K562 (cell line): ENCODE measurements around the gene PPM1E. TPM values are rescaled to one million over a fixed set of nuclear protein-coding genes. Genes with fewer than 3 reads are reported as not detected.

ENCODE experiments used
- ATAC-seq: fragments of 200-7000 bp; cut with Tn5 transposase; 3 replicates; pipeline ENCODE4 v1.9.1; 2020; ENCODE audit warnings: moderate library complexity
- BruUV-seq: library from RNA; stranded (reverse); fragments of 400-500 nt; replicated peaks from 2 replicates; lab custom pipeline; 2021; lab: Mats Ljungman, UMichigan
- CTCF ChIA-PET: fragments of 300-600 bp; formaldehyde crosslinking; extraction: SDS; loops from one replicate; lab custom pipeline; 2021; ENCODE audit warnings: low intra/inter-chr PET ratio; lab: Yijun Ruan, JAX
- POLR2A ChIA-PET: fragments of 300-600, 350-650 bp; sonication (Branson Sonifier 250); formaldehyde crosslinking; extraction: SDS; loops from one replicate; lab custom pipeline; 2021; ENCODE audit warnings: antibody characterized with exemption, inconsistent platforms; lab: Yijun Ruan, JAX
- DNase-seq, 4 experiments: peaks; one replicate each; pipeline versions ENCODE4 v3.0.0 to v3.0.0-alpha.2; 2011 to 2018; ENCODE audit warnings: low spot score in 3 of 4, mixed read lengths in 3 of 4; ENCODE audit errors: extremely low read depth in 1 of 4
- FAIRE-seq: peaks from 2 replicates; lab custom pipeline; 2011; peaks lifted over from hg19 to GRCh38; lab: Jason Lieb, UNC
- H2AFZ ChIP-seq: 2 replicates; pipeline ENCODE4 v1.6.0; 2011; ENCODE audit warnings: low read depth, low read length, control low read depth, inconsistent platforms
- H3K27ac ChIP-seq: fragments of 200-600 bp; 3 replicates; pipeline ENCODE4 v1.8.0; 2011; ENCODE audit warnings: low read depth, mild to moderate bottlenecking, control low read depth, inconsistent platforms, low read length, moderate library complexity, mixed read lengths; ENCODE audit errors: extremely low read depth
- H3K27me3 ChIP-seq, 2 experiments: fragments of 300-600 bp in 1 of 2; 2 replicates in 1 of 2; 3 replicates in 1 of 2; pipeline versions ENCODE4 v1.6.0 to v1.8.0; 2011; ENCODE audit warnings: inconsistent platforms in 2 of 2, low read length in 2 of 2, mild to moderate bottlenecking in 1 of 2, mixed read lengths in 1 of 2, moderate library complexity in 1 of 2; ENCODE audit not compliant: control insufficient read depth in 2 of 2, insufficient read depth in 2 of 2
- H3K36me3 ChIP-seq: fragments of 300-600 bp; 3 replicates; pipeline ENCODE4 v1.8.0; 2011; ENCODE audit warnings: mild to moderate bottlenecking, low read length, inconsistent platforms; ENCODE audit not compliant: control insufficient read depth, insufficient read depth
- H3K4me1 ChIP-seq, 2 experiments: fragments of 200-600 bp in 1 of 2; replicated peaks in 1 of 2; 2 replicates in 1 of 2; 3 replicates in 1 of 2; pipeline versions ENCODE4 v1.5.1 to v1.8.0; 2011; ENCODE audit warnings: inconsistent platforms in 2 of 2, low read length in 2 of 2, mild to moderate bottlenecking in 1 of 2, mixed read lengths in 1 of 2, moderate library complexity in 1 of 2; ENCODE audit not compliant: control insufficient read depth in 2 of 2, insufficient read depth in 2 of 2
- H3K4me2 ChIP-seq: 2 replicates; pipeline ENCODE4 v1.6.1; 2011; ENCODE audit warnings: low read length, control low read depth, inconsistent platforms, mixed read lengths; ENCODE audit not compliant: insufficient read depth
- H3K4me3 ChIP-seq: fragments of 200-600 bp; sonication (generic), shearing (Covaris generic); 2 replicates; pipeline ENCODE4 v1.5.1; 2016; ENCODE audit warnings: control low read depth, inconsistent platforms
- H3K79me2 ChIP-seq: fragments of 200-600 bp; 3 replicates; pipeline ENCODE4 v1.8.0; 2011; ENCODE audit warnings: low read length, inconsistent platforms; ENCODE audit not compliant: control insufficient read depth, insufficient read depth
- H3K9ac ChIP-seq, 2 experiments: 2 replicates each; pipeline versions ENCODE4 v1.6.0 to v1.6.1; 2011; ENCODE audit warnings: low read depth in 2 of 2, low read length in 2 of 2, control low read depth in 1 of 2, inconsistent platforms in 1 of 2, mild to moderate bottlenecking in 1 of 2, mixed read lengths in 1 of 2; ENCODE audit not compliant: insufficient read depth in 1 of 2
- H3K9me1 ChIP-seq: one replicate; pipeline ENCODE4 v1.6.0; 2011; ENCODE audit warnings: inconsistent platforms, mild to moderate bottlenecking, low read length, moderate library complexity; ENCODE audit not compliant: control insufficient read depth, insufficient read depth
- H3K9me3 ChIP-seq: replicated peaks from 2 replicates; pipeline ENCODE4 v1.5.1; 2011; ENCODE audit warnings: low read depth, low read length, inconsistent platforms; ENCODE audit not compliant: control insufficient read depth, insufficient read depth
- H4K20me1 ChIP-seq: replicated peaks from 2 replicates; pipeline ENCODE4 v1.6.1; 2011; ENCODE audit warnings: low read length, inconsistent platforms, mixed read lengths; ENCODE audit not compliant: control insufficient read depth, insufficient read depth
- BRF1 ChIP-seq: IDR thresholded peaks from 3 replicates; pipeline ENCODE4 v1.6.1; 2011; ENCODE audit warnings: borderline replicate concordance, mild to moderate bottlenecking; ENCODE audit not compliant: insufficient read length; ENCODE audit errors: extremely low read depth
- ILF3 ChIP-seq: fragments of 450-650 bp; IDR thresholded peaks from 2 replicates; pipeline ENCODE4 v1.6.1; 2018; ENCODE audit warnings: antibody characterized with exemption, mild to moderate bottlenecking, moderate library complexity, borderline replicate concordance
- PCBP2 ChIP-seq: fragments of 200-400 bp; formaldehyde crosslinking; IDR thresholded peaks from 2 replicates; pipeline ENCODE4 v1.6.1; 2018; ENCODE audit warnings: low read length, low read depth, mild to moderate bottlenecking, moderate library complexity; ENCODE audit not compliant: poor library complexity, severe bottlenecking
- TEAD4 ChIP-seq, 2 experiments: sonication (generic) in 1 of 2; formaldehyde crosslinking in 1 of 2; IDR thresholded peaks; 2 replicates each; pipeline versions ENCODE4 v1.6.1 to v1.8.0; 2012 to 2022; ENCODE audit warnings: borderline replicate concordance in 1 of 2, inconsistent platforms in 1 of 2, low read length in 1 of 2, mild to moderate bottlenecking in 1 of 2, missing genetic modification reagents in 1 of 2
- ZNF23 ChIP-seq: fragments of 250-450 bp; sonication (Bioruptor Pico); IDR thresholded peaks from 2 replicates; pipeline ENCODE4 v1.4.0; 2020; ENCODE audit warnings: mild to moderate bottlenecking
- ZNF717 ChIP-seq: fragments of 250-450 bp; sonication (Bioruptor Pico); IDR thresholded peaks from 2 replicates; pipeline ENCODE4 v1.5.0; 2021
- ZNF766 ChIP-seq: fragments of 200-800 bp; sonication (Bioruptor generic); conservative IDR thresholded peaks from 2 replicates; pipeline ENCODE4 v1.6.1; 2016; ENCODE audit warnings: missing genetic modification characterization, missing compliant biosample characterization
- WGBS: fragments of 100-300 bp; shearing (Covaris generic); methylation state at CpG from one replicate; pipeline ENCODE4 v1.1.6; 2016; ENCODE audit warnings: low coverage, mixed read lengths; ENCODE audit not compliant: insufficient coverage; ENCODE audit errors: missing lambda C conversion rate; 5-methylcytosine and 5-hydroxymethylcytosine counted together
- in situ Hi-C: fragments of 300-500 bp; cut with MboI; formaldehyde crosslinking; loops from 4 replicates; pipeline ENCODE4 v1.15.0; 2018; ENCODE audit warnings: inconsistent platforms, mixed read lengths
- intact Hi-C: fragments of 100-400 bp; cut with micrococcal nuclease; formaldehyde crosslinking; loops from 2 replicates; pipeline ENCODE4 v1.14.2; 2022
- polyA plus RNA-seq, 8 experiments: library from polyadenylated mRNA; depleted of rRNA in 4 of 8; stranded (reverse) in 5 of 8; unstranded in 3 of 8; fragments of >200 nt; fragmentation: Nextera tagmentation in 2 of 8; fragmentation: Illumina TruSeq in 1 of 8; extraction: Ambion mirVana in 2 of 8; extraction: Trizol in 1 of 8; gene quantifications; 2 replicates each; pipeline versions ENCODE4 v1.2.1 to v1.2.3, GENCODE V29; 2011 to 2014; ENCODE audit warnings: inconsistent platforms in 1 of 8, missing spikeins in 1 of 8
- total RNA-seq, 7 experiments: library from RNA; depleted of rRNA in 6 of 7; stranded (reverse); fragments of >200 nt in 6 of 7; fragmentation: Illumina TruSeq in 2 of 7; extraction: Trizol in 2 of 7; gene quantifications; 2 replicates each; pipeline versions ENCODE4 v1.2.1 to v1.2.3, GENCODE V29; 2011 to 2021; ENCODE audit warnings: low replicate concordance in 1 of 7

Gene PPM1E
- total and polyA plus RNA-seq, 9 of the 15 experiments (the other 6 are each of a cell fraction or from before 2014, with no cell fraction given) = 1.0 to 5.7 (median 4.7) TPM

DNA sequence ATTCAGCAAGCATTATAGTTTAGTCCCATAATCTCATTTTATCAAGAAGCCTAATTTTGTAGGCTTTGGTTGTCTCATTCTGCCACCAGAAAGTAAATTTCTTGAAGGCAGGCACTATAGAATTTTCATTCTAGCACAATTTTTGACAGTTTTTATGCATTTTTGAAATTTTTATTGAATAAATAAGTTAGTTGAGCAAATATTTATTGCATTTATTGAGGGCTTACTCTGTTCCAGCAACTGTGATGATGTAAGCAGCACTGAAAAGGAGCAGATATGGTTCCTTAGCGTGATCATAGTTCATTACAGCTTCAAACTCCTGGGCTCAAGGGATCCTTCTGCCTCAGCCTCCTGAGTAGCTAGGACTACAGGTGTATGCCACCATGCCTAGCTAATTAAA is 34.2 kb downstream of the PPM1E start:
- Histone ChIP-seq H4K20me1 (no peaks in the 10 kb centered on the region), H3K4me1 (peaks cover 0 to 14% of the 10 kb centered on the region in 2 experiments; a peak in 4 of 5 replicates), H3K4me2 (no peak overlapping the region), H3K27me3 (no peaks in the 10 kb centered on the region), H2AFZ (no peak overlapping the region), H3K79me2 (no peaks in the 10 kb centered on the region), H3K9me3 (no peaks in the 10 kb centered on the region), H3K9ac (no peak overlapping the region), H3K9me1 (no peaks in the 10 kb centered on the region), H3K4me3 (no peak overlapping the region), H3K36me3 (no peaks in the 10 kb centered on the region), H3K27ac (no peak overlapping the region)
- BruUV-seq = no TSS peak
- 81% methylated on average over 1 of the region's 1 CpG for WGBS
- no peak for ATAC-seq
- intact Hi-C loops (no loop called here), in situ Hi-C loops (no loop called here)
- ChIA-PET CTCF (no interaction called here), POLR2A (interaction anchor here (0.6 to 0.7 kb wide), 2 partner anchors 24 to 767 kb away, joined by 3 read pairs; no protein-coding TSS in a partner anchor)
- DNase-seq = no peak
- TF ChIP-seq BRF1 (no peak), ZNF23 (CRISPR knock-in tag) (no peak), PCBP2 (no peak), TEAD4 (IDR thresholded peaks at IDR 0.05; ENCODE audit: low read length) (no peak), TEAD4 (CRISPR knock-in tag; IDR thresholded peaks at IDR 0.05; ENCODE audit: borderline replicate concordance) (no peak), ZNF717 (CRISPR knock-in tag) (no peak), ILF3 (no peak), ZNF766 (CRISPR knock-in tag) (no peak)
- FAIRE-seq = no peak
